ENCODE results near the gene TMEM117.

TMEM117 gene

DNA sequence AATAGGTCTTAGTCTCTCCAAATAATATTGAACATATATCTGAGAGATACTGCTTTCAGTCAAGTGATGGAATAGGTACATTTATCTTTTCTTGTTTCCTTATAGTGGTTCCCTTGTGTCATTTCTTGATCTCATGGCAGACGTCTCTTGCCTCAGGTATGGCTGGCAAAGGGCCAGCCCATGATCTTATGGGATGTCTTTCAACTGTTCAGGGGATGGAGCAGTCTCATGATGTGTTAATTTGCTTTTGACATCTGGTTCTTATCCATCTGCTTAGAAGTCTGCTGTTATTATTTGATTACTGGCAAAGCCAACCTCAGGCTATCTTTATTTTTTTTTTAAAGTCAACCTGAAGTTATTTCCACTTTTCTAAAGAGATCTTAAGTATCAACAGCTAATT, 262.9 kb downstream of the TMEM117 start:
- no peak overlapping the region for H3K4me3 ChIP-seq (IDR thresholded peaks at IDR 0.05; ENCODE audit: insufficient read depth, low read depth, low read length)
- H3K36me3 ChIP-seq (ENCODE audit: insufficient read depth) = no peaks in the 10 kb centered on the region
- H3K79me2 ChIP-seq (ENCODE audit: insufficient read depth, low read depth) = no peaks in the 10 kb centered on the region
- H3K4me2 ChIP-seq = no peak overlapping the region
- TF ChIP-seq, protein P1, sequence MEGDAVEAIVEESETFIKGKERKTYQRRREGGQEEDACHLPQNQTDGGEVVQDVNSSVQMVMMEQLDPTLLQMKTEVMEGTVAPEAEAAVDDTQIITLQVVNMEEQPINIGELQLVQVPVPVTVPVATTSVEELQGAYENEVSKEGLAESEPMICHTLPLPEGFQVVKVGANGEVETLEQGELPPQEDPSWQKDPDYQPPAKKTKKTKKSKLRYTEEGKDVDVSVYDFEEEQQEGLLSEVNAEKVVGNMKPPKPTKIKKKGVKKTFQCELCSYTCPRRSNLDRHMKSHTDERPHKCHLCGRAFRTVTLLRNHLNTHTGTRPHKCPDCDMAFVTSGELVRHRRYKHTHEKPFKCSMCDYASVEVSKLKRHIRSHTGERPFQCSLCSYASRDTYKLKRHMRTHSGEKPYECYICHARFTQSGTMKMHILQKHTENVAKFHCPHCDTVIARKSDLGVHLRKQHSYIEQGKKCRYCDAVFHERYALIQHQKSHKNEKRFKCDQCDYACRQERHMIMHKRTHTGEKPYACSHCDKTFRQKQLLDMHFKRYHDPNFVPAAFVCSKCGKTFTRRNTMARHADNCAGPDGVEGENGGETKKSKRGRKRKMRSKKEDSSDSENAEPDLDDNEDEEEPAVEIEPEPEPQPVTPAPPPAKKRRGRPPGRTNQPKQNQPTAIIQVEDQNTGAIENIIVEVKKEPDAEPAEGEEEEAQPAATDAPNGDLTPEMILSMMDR (conservative IDR thresholded peaks at IDR 0.05; ENCODE audit: low read depth, low read length) = no peak
- H4K20me1 ChIP-seq (ENCODE audit: insufficient read depth) = no peaks in the 10 kb centered on the region
- H2AFZ ChIP-seq (ENCODE audit: low read depth) = no peak overlapping the region
- no peaks in the 10 kb centered on the region for H3K4me1 ChIP-seq (ENCODE audit: low read depth, poor library complexity, severe bottlenecking)
- no peak overlapping the region for H3K9ac ChIP-seq
- H3K27me3 ChIP-seq (ENCODE audit: insufficient read depth, low read depth) = no peaks in the 10 kb centered on the region
- no peak overlapping the region for H3K27ac ChIP-seq

DNA sequence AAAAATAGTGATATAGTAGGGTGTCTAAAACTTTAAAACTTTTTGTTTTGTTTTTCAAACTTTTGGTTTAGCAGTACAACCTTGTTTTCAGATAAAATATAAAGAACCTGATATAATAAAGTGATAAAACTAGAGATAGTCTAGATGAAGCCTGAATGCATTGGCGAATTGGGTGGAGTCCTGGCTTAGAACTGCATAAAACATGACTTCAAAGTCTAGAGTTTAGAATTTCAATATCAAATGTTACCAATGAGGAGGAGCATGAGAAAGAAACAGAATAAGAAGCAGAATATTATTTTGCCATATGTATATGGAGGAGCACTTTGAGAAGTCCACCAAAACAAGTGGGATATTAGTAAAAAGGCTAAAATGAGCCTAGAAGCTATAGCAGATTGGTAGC, 263.6 kb downstream of the TMEM117 start:
- H3K9ac ChIP-seq = no peak overlapping the region
- H3K4me2 ChIP-seq = no peak overlapping the region
- H3K79me2 ChIP-seq (ENCODE audit: insufficient read depth, low read depth) = no peaks in the 10 kb centered on the region
- TF ChIP-seq, protein P1 (conservative IDR thresholded peaks at IDR 0.05; ENCODE audit: low read depth, low read length) = no peak
- H3K27ac ChIP-seq = no peak overlapping the region
- H3K27me3 ChIP-seq (ENCODE audit: insufficient read depth, low read depth) = no peaks in the 10 kb centered on the region
- H3K4me1 ChIP-seq (ENCODE audit: low read depth, poor library complexity, severe bottlenecking) = no peaks in the 10 kb centered on the region
- H4K20me1 ChIP-seq (ENCODE audit: insufficient read depth) = no peaks in the 10 kb centered on the region
- H2AFZ ChIP-seq (ENCODE audit: low read depth) = no peak overlapping the region
- no peak overlapping the region for H3K4me3 ChIP-seq (IDR thresholded peaks at IDR 0.05; ENCODE audit: insufficient read depth, low read depth, low read length)
- H3K36me3 ChIP-seq (ENCODE audit: insufficient read depth) = no peaks in the 10 kb centered on the region

DNA sequence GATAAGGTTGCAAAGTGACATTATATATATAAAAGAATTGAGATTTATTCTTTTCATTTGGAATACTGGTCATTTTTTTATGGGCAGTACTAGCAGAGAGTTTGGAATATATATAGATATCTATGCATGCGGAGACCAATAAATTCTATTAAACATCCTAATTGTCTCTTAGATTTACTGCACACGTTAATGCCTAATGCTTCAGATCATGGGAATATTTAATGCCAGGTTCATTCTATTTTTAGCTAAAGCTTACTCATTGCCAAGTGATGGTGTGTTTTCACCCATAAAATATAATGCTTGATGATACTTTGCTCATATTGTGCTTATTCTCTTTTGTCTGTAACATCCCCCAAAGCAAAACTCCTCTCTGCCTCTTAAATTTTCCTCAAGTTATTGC, 264.4 kb downstream of the TMEM117 start:
- TF ChIP-seq, protein P1 (conservative IDR thresholded peaks at IDR 0.05; ENCODE audit: low read depth, low read length) = no peak

DNA sequence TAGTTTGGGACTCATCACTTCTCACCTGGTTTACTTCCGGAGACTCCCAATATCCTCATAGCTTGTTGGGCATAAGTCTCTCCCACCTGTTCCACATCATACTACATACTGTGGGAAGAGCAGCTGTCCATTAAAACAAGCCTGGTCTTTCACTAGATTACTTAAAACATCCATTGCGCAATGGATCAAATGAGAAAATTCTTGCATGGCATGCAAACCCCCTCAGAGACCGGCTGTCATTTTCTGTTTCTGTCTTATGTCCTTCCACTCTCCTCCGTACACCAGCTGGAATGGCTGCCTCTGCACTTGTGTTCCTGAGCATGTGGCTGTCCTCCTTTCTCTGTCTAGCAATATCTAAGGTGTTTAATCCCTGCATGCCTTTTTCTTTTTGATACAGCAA, 265.6 kb downstream of the TMEM117 start:
- H3K4me2 ChIP-seq = no peak overlapping the region
- TF ChIP-seq, protein P1 (conservative IDR thresholded peaks at IDR 0.05; ENCODE audit: low read depth, low read length) = no peak
- H4K20me1 ChIP-seq (ENCODE audit: insufficient read depth) = no peaks in the 10 kb centered on the region
- H3K9ac ChIP-seq = no peak overlapping the region
- no peak overlapping the region for H3K27ac ChIP-seq
- no peak overlapping the region for H3K4me3 ChIP-seq (IDR thresholded peaks at IDR 0.05; ENCODE audit: insufficient read depth, low read depth, low read length)
- H2AFZ ChIP-seq (ENCODE audit: low read depth) = no peak overlapping the region
- no peaks in the 10 kb centered on the region for H3K4me1 ChIP-seq (ENCODE audit: low read depth, poor library complexity, severe bottlenecking)
- no peaks in the 10 kb centered on the region for H3K27me3 ChIP-seq (ENCODE audit: insufficient read depth, low read depth)
- no peaks in the 10 kb centered on the region for H3K36me3 ChIP-seq (ENCODE audit: insufficient read depth)
- H3K79me2 ChIP-seq (ENCODE audit: insufficient read depth, low read depth) = no peaks in the 10 kb centered on the region

More for the DNA sequence above, 264.4 kb downstream of the TMEM117 start:
- Histone ChIP-seq H3K9ac (no peak overlapping the region), H3K4me2 (no peak overlapping the region), H3K79me2 (ENCODE audit: insufficient read depth, low read depth) (no peaks in the 10 kb centered on the region), H4K20me1 (ENCODE audit: insufficient read depth) (no peaks in the 10 kb centered on the region), H3K27ac (no peak overlapping the region), H3K27me3 (ENCODE audit: insufficient read depth, low read depth) (no peaks in the 10 kb centered on the region), H3K4me3 (IDR thresholded peaks at IDR 0.05; ENCODE audit: insufficient read depth, low read depth, low read length) (no peak overlapping the region), H3K36me3 (ENCODE audit: insufficient read depth) (no peaks in the 10 kb centered on the region), H2AFZ (ENCODE audit: low read depth) (no peak overlapping the region), H3K4me1 (ENCODE audit: low read depth, poor library complexity, severe bottlenecking) (no peaks in the 10 kb centered on the region)
